Measurements from ENCODE around the gene IGFLR1. TPM values are rescaled to one million over a fixed set of nuclear protein-coding genes. Genes with fewer than 3 reads are reported as not detected.
A peak's percentile ranks its signal among the peaks of the same experiment; 100 is the strongest.

The IGFLR1 gene
- total RNA-seq, 1 donor: 0.72 TPM

DNA sequence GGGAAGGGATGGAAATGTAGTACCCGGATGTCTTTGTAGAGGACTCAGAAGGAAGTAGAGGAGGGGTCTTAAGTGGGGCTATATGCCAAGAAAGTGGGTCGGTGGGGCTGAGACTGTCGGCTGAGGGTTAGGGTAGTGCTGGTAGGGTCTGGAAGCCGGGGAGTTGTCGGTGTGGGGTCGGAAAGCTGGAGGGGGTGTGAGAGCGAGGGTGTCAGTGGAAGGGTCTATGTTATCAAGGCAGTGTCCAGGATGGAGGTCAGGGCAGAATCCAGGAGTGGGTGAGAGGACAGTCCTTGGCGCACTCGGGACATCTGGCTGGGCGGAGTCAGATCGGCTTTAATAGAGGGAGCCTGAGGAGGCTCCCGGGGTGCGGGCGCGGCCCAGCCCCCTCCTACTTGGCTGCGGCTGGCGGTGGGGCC, 12.9 kb upstream of the IGFLR1 start:
- Histone ChIP-seq H3K27me3 (ENCODE audit: insufficient read depth, low read length) (no peaks in the 10 kb centered on the region), H2AFZ (ENCODE audit: low read length) (no peak overlapping the region), H3K27ac (ENCODE audit: low read depth, low read length) (peak overlapping the region; percentile 84), H3K36me3 (ENCODE audit: insufficient read depth, low read length) (peaks cover 27% of the 10 kb centered on the region), H3K79me2 (ENCODE audit: insufficient read depth, low read length) (peaks cover 24% of the 10 kb centered on the region), H3K4me2 (ENCODE audit: insufficient read depth, low read length) (peak overlapping the region; percentile 64), H4K20me1 (ENCODE audit: insufficient read depth, low read length) (peaks cover 15% of the 10 kb centered on the region), H3K4me3 (ENCODE audit: insufficient read depth, low read length) (peak overlapping the region; percentile 76), H3K9me3 (ENCODE audit: low read depth, low read length) (no peaks in the 10 kb centered on the region), H3K4me1 (ENCODE audit: insufficient read depth, low read length) (peaks cover 27% of the 10 kb centered on the region)
- DNase-seq (ENCODE audit: insufficient read length, low spot score, missing footprints): no peak
- TF ChIP-seq, protein P1, sequence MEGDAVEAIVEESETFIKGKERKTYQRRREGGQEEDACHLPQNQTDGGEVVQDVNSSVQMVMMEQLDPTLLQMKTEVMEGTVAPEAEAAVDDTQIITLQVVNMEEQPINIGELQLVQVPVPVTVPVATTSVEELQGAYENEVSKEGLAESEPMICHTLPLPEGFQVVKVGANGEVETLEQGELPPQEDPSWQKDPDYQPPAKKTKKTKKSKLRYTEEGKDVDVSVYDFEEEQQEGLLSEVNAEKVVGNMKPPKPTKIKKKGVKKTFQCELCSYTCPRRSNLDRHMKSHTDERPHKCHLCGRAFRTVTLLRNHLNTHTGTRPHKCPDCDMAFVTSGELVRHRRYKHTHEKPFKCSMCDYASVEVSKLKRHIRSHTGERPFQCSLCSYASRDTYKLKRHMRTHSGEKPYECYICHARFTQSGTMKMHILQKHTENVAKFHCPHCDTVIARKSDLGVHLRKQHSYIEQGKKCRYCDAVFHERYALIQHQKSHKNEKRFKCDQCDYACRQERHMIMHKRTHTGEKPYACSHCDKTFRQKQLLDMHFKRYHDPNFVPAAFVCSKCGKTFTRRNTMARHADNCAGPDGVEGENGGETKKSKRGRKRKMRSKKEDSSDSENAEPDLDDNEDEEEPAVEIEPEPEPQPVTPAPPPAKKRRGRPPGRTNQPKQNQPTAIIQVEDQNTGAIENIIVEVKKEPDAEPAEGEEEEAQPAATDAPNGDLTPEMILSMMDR (IDR thresholded peaks at IDR 0.05; ENCODE audit: extremely low read depth, low read depth, low read length): no peak

DNA sequence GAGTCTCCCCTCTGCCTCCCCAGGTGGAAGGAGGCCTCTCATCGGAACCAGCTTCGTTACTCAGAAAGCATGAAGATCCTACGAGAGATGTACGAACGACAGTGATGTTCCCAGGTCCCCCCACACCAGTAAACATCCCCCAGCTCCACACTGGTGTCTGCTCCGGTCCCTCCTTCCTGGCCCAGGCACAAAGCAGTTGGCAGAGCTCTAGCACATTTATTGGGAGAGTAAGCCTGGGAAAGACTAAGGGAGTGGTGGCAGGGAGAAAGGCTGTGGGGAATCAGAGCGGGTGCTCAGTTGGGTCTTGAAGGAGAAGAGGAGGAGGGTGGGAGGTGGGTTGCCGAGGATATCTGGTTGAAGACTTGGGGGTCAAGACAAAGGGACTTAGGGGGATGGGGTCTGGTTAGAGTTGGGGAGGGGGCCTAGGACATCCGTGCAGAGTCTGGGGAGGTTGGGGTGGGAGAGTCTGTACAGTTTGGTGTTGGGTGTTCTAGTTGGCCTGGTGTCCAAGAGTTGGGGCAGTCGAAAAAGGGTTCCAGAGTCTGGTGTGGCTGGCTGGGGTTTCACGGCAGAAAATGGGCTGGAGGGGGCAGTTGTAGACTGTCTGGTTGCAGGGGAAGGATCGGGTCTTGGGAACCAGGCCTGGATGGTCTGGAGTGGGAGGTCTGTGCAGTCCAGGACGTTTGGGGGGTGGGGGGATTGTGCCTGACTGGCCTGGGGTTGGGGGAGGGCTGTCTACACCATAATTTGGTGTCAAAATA, 12.3 kb upstream of the IGFLR1 start:
- Histone ChIP-seq H3K9me3 (ENCODE audit: low read depth, low read length) (no peaks in the 10 kb centered on the region), H2AFZ (ENCODE audit: low read length) (no peak overlapping the region), H3K4me2 (ENCODE audit: insufficient read depth, low read length) (peak overlapping the region; percentile 64), H3K4me3 (ENCODE audit: insufficient read depth, low read length) (peak overlapping the region; percentile 76), H3K27ac (ENCODE audit: low read depth, low read length) (peak overlapping the region; percentile 84), H3K36me3 (ENCODE audit: insufficient read depth, low read length) (peaks cover 26% of the 10 kb centered on the region), H3K79me2 (ENCODE audit: insufficient read depth, low read length) (peaks cover 24% of the 10 kb centered on the region), H3K4me1 (ENCODE audit: insufficient read depth, low read length) (peaks cover 29% of the 10 kb centered on the region), H3K27me3 (ENCODE audit: insufficient read depth, low read length) (no peaks in the 10 kb centered on the region), H4K20me1 (ENCODE audit: insufficient read depth, low read length) (peaks cover 14% of the 10 kb centered on the region)
- TF ChIP-seq, protein P1 (IDR thresholded peaks at IDR 0.05; ENCODE audit: extremely low read depth, low read depth, low read length): no peak
- DNase-seq (ENCODE audit: insufficient read length, low spot score, missing footprints): peak; percentile 69

DNA sequence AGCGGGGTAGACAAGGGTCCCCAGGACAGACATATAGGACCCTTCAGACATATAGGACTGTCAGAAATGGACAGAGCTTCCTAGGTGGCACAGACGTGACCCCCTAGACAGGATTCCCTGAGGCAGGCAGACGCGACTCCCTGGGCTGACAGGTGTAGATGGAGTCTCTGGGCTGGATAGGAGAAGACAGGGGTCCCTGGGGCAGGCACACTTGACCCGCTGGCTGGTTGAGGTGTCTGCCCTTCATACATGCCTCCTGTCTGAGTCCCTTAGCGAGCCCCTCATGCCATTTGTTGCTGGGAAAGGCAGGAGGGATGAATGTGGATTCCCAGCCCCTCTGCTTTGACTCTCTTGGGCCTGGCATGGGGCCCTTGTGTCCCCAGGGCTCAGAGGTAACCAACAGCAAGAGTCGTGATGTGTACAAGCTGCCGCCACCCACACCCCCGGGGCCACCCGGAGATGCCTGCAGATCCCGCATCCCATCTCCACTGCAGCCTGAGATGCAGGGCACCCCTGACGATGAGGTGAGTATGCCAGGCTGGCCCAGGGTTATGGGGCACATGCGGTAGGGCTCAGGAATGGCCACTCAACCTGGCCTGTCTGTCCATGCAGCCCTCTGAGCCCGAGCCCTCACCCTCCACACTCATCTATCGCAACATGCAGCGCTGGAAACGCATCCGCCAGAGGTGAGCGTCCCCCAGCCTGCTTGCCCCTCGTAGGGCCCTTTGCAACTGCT, 11.6 kb upstream of the IGFLR1 start:
- H3K27me3 ChIP-seq (ENCODE audit: insufficient read depth, low read length): no peaks in the 10 kb centered on the region
- H3K27ac ChIP-seq (ENCODE audit: low read depth, low read length): no peak overlapping the region
- H3K4me1 ChIP-seq (ENCODE audit: insufficient read depth, low read length): peaks cover 30% of the 10 kb centered on the region
- H3K36me3 ChIP-seq (ENCODE audit: insufficient read depth, low read length): peaks cover 26% of the 10 kb centered on the region
- TF ChIP-seq, protein P1 (IDR thresholded peaks at IDR 0.05; ENCODE audit: extremely low read depth, low read depth, low read length): no peak
- no peak overlapping the region for H3K4me2 ChIP-seq (ENCODE audit: insufficient read depth, low read length)
- H2AFZ ChIP-seq (ENCODE audit: low read length): no peak overlapping the region
- no peak overlapping the region for H3K4me3 ChIP-seq (ENCODE audit: insufficient read depth, low read length)
- H3K79me2 ChIP-seq (ENCODE audit: insufficient read depth, low read length): peaks cover 23% of the 10 kb centered on the region
- DNase-seq (ENCODE audit: insufficient read length, low spot score, missing footprints): peak; percentile 65
- peaks cover 8% of the 10 kb centered on the region for H4K20me1 ChIP-seq (ENCODE audit: insufficient read depth, low read length)
- H3K9me3 ChIP-seq (ENCODE audit: low read depth, low read length): no peaks in the 10 kb centered on the region

DNA sequence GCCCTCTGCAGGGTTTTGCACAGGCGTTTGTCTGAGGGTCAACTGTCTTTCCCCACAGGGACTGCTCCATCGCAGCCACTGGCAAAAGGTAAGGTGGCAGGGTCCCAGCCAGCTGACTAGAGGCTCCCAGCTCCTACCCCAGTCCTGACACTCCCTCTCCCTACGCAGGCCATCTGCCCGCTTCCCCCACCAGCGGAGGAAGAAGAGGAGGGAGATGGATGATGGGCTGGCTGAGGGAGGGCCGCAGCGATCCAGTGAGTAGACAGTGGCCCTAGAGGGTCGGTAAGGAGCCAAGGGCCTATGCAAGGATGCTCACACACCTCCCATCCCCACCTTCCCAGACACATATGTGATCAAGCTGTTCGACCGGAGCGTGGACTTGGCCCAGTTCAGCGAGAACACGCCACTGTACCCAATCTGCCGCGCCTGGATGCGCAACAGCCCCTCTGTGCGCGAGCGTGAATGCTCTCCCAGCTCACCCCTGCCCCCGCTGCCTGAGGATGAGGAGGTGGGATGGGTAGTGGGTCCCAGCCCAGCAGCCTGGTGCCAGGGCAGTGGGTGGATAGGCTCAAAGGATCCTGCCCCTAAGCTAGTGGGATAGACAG, 10.6 kb upstream of the IGFLR1 start:
- no peaks in the 10 kb centered on the region for H3K27me3 ChIP-seq (ENCODE audit: insufficient read depth, low read length)
- H3K27ac ChIP-seq (ENCODE audit: low read depth, low read length): no peak overlapping the region
- TF ChIP-seq, protein P1 (IDR thresholded peaks at IDR 0.05; ENCODE audit: extremely low read depth, low read depth, low read length): no peak
- DNase-seq (ENCODE audit: insufficient read length, low spot score, missing footprints): no peak
- peaks cover 26% of the 10 kb centered on the region for H3K4me1 ChIP-seq (ENCODE audit: insufficient read depth, low read length)
- H3K79me2 ChIP-seq (ENCODE audit: insufficient read depth, low read length): peaks cover 21% of the 10 kb centered on the region
- H3K9me3 ChIP-seq (ENCODE audit: low read depth, low read length): no peaks in the 10 kb centered on the region
- peaks cover 26% of the 10 kb centered on the region for H3K36me3 ChIP-seq (ENCODE audit: insufficient read depth, low read length)
- H4K20me1 ChIP-seq (ENCODE audit: insufficient read depth, low read length): peaks cover 8% of the 10 kb centered on the region
- no peak overlapping the region for H3K4me2 ChIP-seq (ENCODE audit: insufficient read depth, low read length)
- H3K4me3 ChIP-seq (ENCODE audit: insufficient read depth, low read length): no peak overlapping the region
- H2AFZ ChIP-seq (ENCODE audit: low read length): no peak overlapping the region
